Breast epithelium (tissue), 3 donors: ENCODE measurements around the gene ULK4.

ENCODE experiments used
- CTCF ChIP-seq, 3 donors: fragments of 450-650 bp; IDR thresholded peaks; one replicate each; pipeline ENCODE4 v1.5.1; 2016 to 2017; ENCODE audit warnings: antibody characterized with exemption in 3 of 3, mild to moderate bottlenecking in 3 of 3, moderate library complexity in 3 of 3
- POLR2A ChIP-seq: fragments of 450-650 bp; IDR thresholded peaks from one replicate; pipeline ENCODE4 v1.6.1; 2016; ENCODE audit warnings: antibody characterized with exemption, mild to moderate bottlenecking, moderate library complexity
- POLR2AphosphoS5 ChIP-seq, 3 donors: sonication (generic); formaldehyde crosslinking; IDR thresholded peaks; one replicate each; pipeline ENCODE4 v1.6.1; 2017; ENCODE audit warnings: antibody characterized with exemption in 3 of 3

- no peak for TF ChIP-seq CTCF (IDR thresholded peaks at IDR 0.05)
- TF ChIP-seq POLR2A = no peak
- TF ChIP-seq POLR2AphosphoS5 (IDR thresholded peaks at IDR 0.05) = no peak
These were observed 235.0 kb downstream of the ULK4 start for GRCh38 chr3:41726891-41727290.
